GM18951 (cell line): ENCODE results near the gene INPP5E.
"Not testable (repeated sequence)": the region's sequence is repeated elsewhere in the genome, so short reads cannot be mapped to it uniquely, and the experiment has no call there.

Experiments used
- POLR2A ChIP-seq: IDR thresholded peaks from 4 replicates; pipeline ENCODE4 v1.6.1; 2011; ENCODE audit warnings: mild to moderate bottlenecking; ENCODE audit not compliant: insufficient read length, insufficient read depth; ENCODE audit errors: extremely low read depth
- in situ Hi-C: fragments of 300-500 bp; cut with MboI; formaldehyde crosslinking; loops from one replicate; pipeline ENCODE4 v1.12.0; 2022; ENCODE audit warnings: low sequenced_read_pairs, mixed read lengths, inconsistent platforms; ENCODE audit not compliant: unreplicated experiment

Gene INPP5E

DNA sequence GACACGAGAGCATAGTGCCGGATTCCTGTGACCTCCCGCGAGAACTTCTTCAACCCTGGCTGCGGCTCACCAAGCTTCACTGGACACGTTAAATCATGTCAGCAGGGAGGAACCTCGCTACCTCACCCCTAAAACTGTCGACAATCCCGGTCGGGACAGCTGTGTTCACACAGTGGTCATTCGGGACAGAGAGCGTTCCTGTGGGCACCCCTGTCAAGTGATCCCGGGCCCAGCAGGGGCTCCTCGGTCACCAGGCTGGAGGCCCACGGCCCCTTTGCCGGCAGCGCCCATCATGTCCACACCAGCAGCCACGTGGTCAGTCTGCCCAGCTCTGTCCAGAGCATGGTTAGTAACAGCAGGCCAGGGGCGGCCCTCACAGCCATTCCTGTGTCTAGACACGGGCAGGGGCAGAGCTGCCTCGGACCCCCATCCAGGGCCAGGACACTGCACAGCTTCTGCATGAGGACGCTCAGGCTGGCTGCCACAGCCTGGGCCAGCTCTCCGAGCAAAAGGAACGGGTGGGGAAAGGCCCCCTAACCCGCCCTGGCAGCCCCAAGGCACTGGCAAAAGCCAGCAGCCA lies 3.5 kb downstream of the INPP5E start:
- TF ChIP-seq POLR2A, result no peak
- in situ Hi-C loops, result no loop called here

DNA sequence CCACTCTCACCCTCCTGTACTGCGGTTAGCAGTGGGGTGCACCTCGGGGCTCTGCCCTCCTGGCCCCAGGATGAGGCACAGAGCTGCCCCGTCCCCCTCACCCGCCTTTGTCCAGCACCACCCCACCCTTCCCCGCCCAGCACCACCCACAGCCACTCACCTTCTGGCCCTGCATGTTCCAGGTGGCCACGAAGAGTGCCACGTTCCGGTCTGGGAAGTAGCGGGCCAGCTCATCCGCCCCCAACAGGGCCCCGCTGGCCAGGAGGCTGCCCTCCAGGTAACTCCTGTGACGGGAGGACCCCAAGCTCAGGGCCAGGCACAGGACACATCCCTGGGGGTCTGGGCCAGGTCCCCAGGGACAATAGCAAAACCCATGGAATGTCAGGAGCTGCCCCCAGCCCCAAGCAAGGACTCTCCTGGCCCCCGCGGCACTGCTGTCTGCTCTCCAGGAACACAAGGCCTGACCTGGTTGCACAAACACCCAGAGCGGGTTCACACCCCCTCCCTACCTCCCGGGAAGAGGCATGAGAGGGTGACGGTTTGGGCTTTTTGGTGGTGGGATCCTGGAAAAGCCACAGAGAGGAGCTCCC lies 5.0 kb downstream of the INPP5E start:
- TF ChIP-seq POLR2A, result no peak
- in situ Hi-C loops, result no loop called here

DNA sequence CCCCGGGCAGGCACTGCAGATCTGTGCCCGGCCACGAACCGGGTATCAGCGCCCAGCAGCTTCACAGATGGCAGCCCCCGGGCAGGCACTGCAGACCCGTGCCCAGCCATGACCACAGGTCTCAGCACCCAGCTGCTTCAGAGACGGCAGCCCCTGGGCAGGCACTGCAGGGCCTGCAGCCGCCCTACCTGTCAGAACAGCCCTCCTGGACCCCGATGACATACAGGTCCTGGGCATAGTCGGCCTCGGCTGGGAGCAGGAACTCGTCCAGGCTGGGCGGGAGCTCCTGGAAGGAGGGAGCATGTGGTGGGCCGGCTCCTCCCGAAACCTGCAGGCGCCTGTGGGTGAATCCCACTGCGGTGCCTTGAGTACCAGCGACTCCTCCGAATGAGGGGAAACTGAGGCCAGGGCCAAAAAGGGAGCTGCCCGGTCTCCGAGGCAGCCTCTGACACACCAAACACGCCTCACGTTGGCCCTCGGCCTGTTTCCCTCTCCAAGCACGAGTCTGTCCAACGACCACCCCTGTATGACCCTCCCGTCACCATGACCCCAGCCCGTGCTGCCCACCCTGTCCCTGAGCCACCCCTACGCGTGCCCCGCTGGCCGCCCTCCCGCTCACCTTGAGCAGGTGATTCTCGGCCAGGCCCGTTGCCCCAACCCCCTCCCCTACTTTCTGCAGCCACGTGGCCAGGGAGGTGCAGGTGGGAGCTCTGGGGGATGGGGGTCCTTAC lies 5.6 kb downstream of the INPP5E start:
- no peak for TF ChIP-seq POLR2A
- in situ Hi-C loops, result no loop called here

DNA sequence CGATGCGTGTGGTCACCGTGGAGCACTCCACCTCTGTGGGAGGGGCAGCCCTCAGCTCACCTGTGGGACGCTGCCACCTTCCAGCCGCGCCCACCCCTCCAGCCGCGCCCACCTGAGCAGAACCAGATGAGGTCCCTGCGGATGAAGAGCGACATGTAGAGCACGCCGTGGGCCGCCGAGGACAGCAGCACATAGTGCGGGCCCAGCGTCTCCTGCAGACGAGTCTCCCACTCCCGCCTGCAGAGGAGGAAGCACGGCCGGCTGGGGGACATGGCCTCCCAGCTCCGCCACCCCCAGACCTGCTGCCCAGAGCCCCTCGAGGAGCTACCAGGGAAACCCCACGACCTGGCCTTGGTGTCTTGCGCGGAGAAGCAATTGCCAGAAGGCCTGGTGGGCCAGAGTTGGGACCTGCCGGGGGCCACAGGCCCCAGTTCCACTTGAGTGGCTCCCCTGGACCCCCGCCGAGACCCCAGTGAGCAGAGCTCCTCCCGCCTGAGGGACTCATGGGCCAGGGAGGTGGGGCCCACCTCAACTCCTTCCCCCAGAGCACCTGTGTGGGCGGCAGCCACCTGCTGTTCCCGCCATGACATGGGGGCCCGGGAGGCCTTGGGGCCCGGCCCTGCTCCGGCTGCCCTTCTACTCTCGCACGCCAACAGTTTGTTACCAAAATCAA lies 6.5 kb downstream of the INPP5E start:
- in situ Hi-C loops, result no loop called here
- no peak for TF ChIP-seq POLR2A

DNA sequence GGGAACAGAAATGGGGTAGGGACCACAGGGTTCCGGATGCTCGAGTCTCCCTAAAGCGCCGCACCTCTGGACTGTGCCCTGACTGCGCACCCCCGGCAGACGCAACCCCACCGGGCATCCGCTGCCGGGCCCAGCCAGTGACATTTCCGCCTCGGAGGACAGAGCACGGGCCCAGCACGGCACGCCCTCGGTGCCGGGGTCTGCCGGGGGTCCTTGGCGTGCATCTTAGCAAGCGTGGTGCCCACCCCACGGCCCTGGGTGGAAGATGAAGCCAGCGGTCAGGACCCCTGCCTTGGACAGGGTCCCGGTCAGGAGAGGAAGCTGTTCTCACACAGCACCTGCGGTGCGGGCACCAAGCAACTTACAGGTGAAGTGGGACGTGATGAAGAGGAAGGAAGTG lies 7.1 kb downstream of the INPP5E start:
- in situ Hi-C loops, result no loop called here
- no peak for TF ChIP-seq POLR2A

DNA sequence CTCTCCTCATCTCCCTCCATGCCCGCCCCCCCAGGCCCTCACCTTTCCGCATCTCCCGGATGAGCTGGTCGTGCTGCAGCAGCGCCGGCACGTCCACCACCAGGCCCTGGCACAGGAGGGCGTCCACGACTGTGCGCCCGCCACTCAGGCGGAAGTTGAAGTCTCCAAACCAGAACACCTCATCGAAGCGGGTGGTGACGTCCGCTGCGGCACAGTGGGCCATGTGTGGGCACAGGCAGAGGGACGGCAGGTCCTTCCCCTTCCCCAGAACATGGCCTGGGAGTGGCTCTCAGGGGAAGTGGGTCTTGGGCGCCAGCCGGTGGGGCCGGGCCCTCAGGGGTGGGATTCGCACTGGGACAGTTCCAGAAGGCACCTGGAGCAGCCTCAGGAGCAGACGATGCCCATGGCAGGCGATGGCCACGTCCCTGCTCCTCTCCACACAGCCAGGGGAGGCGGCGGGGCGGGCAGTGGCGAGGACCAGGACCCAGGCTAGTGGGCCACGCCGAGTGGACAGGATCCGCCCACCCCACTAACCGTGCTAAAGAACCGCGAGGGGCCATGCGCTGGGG lies 7.8 kb downstream of the INPP5E start:
- no peak for TF ChIP-seq POLR2A
- in situ Hi-C loops, result no loop called here

DNA sequence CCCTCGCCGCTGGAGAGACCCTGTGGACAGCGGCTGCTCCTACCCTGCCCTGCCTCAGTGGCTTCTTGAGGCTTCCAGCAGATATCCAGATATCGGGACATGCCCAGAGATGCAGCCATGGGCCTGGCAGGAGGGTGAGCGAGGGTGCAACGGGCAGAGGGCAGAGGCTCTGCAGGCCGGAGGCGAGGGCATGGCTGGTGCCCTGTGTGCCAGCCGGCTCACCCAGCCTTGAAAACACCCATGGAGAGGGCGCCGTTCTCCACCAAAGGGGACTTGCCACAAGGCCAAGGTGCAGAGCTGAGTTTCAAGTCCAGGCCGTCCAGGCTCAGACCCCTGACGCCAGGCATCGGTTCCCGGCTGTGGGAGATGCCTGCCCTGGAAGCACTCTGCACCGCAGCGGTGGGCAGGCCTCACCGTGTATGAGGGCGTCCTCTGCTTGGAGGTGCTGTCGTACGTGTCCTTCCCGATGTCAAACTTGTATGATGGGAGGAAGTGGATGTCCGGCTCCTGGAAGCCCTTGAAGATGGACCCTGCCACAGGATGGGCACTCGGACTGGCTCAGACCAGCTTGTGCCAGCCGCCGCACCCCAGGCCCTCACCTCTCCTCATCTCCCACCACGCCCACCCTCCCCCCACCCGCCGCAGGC lies 8.9 kb downstream of the INPP5E start:
- in situ Hi-C loops, result no loop called here
- TF ChIP-seq POLR2A, result no peak

DNA sequence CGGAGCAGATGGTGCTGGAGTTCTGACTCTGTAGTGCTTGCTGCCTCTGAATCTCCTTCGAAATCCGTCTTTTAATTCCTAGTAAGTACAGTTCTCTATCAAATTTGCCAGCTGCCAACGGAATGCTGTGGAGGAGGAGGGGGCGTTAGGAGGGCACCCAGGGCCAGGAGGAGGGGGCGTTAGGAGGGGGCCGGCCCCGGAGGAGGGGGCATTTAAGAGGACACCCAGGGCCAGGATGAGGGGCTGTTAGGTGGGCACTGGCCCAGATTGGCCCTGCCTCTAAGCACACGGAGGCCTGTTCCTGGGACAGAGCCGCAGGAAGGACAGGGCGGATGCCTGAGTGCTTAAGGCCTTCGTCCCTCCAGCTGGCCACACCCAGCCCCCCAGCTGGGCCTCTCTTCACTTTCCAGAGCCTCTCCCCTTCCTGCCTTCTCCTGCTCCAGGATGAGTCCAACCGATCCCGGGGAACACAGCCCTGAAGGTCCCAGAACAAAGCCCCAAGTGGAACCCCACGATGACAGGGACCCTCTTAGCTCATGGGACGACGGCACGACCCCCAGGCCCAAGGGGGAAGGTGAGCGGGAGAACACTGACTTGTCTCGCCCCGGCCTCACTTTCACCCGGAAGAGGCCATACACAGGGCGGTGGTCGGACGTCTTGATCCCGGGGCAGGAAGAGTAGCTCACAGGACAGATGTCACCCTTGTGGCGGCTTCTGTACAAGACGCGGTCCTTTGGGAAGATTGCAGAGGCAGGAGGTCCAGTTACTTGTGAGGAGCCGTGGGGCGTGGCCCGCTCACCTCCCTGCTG lies 9.8 kb downstream of the INPP5E start:
- no peak for TF ChIP-seq POLR2A
- in situ Hi-C loops, result no loop called here

DNA sequence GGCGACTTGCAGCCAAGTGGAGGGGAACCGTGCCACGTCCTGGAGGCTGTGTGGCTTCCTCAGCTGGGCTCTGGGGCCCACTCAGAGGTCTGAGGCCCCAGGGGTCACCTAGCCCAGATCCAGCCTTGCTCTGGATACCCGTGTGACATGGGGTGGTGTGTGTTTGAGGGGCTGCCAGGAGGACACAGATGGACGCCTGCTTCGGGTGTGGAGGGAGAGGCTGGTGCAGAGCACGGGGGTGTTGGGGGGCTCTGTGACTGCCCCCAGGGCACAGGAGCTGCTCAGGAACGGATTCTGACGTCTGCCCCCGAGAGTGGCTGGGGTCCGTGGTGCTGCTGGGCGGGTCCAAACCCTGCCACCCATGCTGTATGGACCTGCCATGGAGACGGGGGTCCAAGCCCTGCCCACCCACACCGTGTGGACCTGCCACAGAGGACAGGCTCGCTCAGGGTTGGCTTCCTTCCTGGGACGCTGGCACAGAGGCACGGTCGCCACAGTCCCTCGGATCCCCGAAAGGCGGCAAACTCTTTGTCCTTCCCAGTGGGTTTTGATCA lies 10.5 kb downstream of the INPP5E start:
- in situ Hi-C loops, result no loop called here
- no peak for TF ChIP-seq POLR2A

DNA sequence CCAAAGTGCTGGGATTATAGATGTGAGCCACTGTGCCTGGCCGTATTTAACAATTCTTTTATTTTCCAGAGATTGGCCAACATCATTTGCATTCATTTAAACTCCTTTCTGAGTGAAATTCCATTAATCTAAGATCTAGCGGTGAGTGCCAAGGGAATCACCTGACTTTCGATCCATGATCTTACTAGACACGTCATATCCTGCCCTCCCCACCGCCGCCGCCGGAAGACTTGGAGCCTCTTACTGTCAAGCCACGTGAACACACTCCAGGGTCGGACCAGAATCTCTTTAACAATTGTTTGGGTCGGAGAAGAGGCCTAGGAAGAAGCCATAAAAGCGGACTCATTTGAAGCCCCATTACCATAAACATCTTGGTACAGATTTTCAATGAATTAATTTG lies 12.9 kb downstream of the INPP5E start:
- TF ChIP-seq POLR2A, result no peak
- in situ Hi-C loops, result no loop called here

DNA sequence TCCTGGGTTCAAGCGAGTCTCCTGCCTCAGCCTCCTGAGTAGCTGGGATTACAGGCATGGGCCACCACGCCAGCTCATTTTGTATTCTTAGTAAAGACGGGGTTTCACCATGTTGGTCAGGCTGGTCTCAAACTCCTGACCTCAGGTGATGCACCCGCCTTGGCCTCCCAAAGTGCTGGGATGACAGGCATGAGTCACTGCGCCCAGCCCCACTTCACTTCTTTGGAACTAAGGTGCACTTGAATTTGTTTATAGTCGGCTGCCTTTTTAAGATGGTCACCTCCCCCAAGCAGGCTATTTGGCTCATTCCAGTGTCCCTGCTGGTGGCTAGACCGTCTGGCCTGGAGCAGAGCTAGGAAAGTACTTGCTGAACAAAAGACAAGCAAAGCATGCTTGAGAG lies 14.3 kb downstream of the INPP5E start:
- in situ Hi-C loops, result not testable (repeated sequence)

DNA sequence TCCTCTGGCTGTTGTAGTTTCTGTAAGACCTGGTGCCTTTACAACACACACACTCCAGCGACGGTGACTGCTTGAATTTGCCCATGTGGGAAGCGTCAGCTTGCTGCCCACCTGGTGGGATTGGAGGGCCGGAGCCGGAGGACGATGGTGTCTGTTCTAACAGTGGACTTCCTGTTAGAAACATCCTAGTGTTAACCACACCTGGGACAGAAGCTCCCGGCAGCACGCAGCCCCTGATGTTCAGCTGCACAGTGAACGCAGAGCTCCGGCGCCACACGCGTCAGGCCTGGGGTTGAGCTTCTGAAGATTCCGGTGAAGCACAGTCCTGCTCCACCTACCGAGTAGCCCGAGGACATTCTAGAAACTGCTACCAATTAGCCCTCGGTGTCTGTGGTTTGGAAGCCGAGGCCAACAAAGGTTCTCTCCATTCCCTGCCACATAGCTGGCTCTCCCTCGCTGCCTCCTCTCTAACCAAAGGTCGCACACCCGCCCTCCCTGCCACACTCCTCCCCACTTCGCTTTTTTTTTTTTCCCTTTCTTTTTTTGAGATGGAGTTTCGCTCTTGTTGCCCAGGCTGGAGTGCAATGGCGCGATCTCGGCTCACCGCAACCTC lies 14.8 kb downstream of the INPP5E start:
- in situ Hi-C loops, result no loop called here
- TF ChIP-seq POLR2A, result no peak
